Measurements from ENCODE around the gene PLEKHH1. TPM values are rescaled to one million over a fixed set of nuclear protein-coding genes. Genes with fewer than 3 reads are reported as not detected.

Gene PLEKHH1
- total RNA-seq, 2 donors from 2014 or later: 1.0 to 1.2 TPM

GRCh38 chr14:67549734-67550133, 16.6 kb downstream of the PLEKHH1 start:
- ATAC-seq (replicated peaks in 1 of 2) (no peak), DNase-seq (no peak)
- no peaks in the 10 kb centered on the region for H3K9me3 Mint-ChIP-seq
- H3K27ac Mint-ChIP-seq: no peak overlapping the region
- H3K27me3 Mint-ChIP-seq (ENCODE audit: low read depth): no peaks in the 10 kb centered on the region
- H3K36me3 Mint-ChIP-seq (ENCODE audit: insufficient read depth in 2 of 2): peaks cover 0 to under 1% of the 10 kb centered on the region in 2 donors
- no peak overlapping the region for H3K4me3 Mint-ChIP-seq
- no peaks in the 10 kb centered on the region for H3K4me1 Mint-ChIP-seq (ENCODE audit: low read depth)

- Mint-ChIP-seq H3K4me1 (ENCODE audit: low read depth) (no peaks in the 10 kb centered on the region), H3K27ac (no peak overlapping the region), H3K4me3 (no peak overlapping the region), H3K27me3 (ENCODE audit: low read depth) (no peaks in the 10 kb centered on the region), H3K9me3 (no peaks in the 10 kb centered on the region), H3K36me3 (ENCODE audit: insufficient read depth in 2 of 2) (no peaks in the 10 kb centered on the region)
- DNase-seq (no peak), ATAC-seq (replicated peaks in 1 of 2) (no peak)
These were observed 18.0 kb downstream of the PLEKHH1 start for GRCh38 chr14:67551123-67551522.

GRCh38 chr14:67551940-67552339, 18.9 kb downstream of the PLEKHH1 start:
- H3K27ac Mint-ChIP-seq: no peak overlapping the region
- no peak overlapping the region for H3K4me3 Mint-ChIP-seq

GRCh38 chr14:67553547-67553946, 20.5 kb downstream of the PLEKHH1 start:
- H3K4me1 Mint-ChIP-seq (ENCODE audit: low read depth): no peaks in the 10 kb centered on the region
- H3K27ac Mint-ChIP-seq: no peak overlapping the region
- no peak overlapping the region for H3K4me3 Mint-ChIP-seq
- ATAC-seq (replicated peaks in 1 of 2) (no peak), DNase-seq (no peak)
- no peaks in the 10 kb centered on the region for H3K9me3 Mint-ChIP-seq
- H3K27me3 Mint-ChIP-seq (ENCODE audit: low read depth): no peaks in the 10 kb centered on the region
- H3K36me3 Mint-ChIP-seq (ENCODE audit: insufficient read depth in 2 of 2): no peaks in the 10 kb centered on the region

More at GRCh38 chr14:67551940-67552339, 18.9 kb downstream of the PLEKHH1 start:
- H3K9me3 Mint-ChIP-seq: no peaks in the 10 kb centered on the region
- no peaks in the 10 kb centered on the region for H3K4me1 Mint-ChIP-seq (ENCODE audit: low read depth)
- no peak for DNase-seq
- no peak for ATAC-seq (replicated peaks in 1 of 2)
- no peaks in the 10 kb centered on the region for H3K36me3 Mint-ChIP-seq (ENCODE audit: insufficient read depth in 2 of 2)
- no peaks in the 10 kb centered on the region for H3K27me3 Mint-ChIP-seq (ENCODE audit: low read depth)

GRCh38 chr14:67554341-67554740, 21.3 kb downstream of the PLEKHH1 start:
- Mint-ChIP-seq H3K4me1 (ENCODE audit: low read depth) (no peaks in the 10 kb centered on the region), H3K9me3 (no peaks in the 10 kb centered on the region), H3K36me3 (ENCODE audit: insufficient read depth in 2 of 2) (no peaks in the 10 kb centered on the region), H3K27ac (no peak overlapping the region), H3K4me3 (no peak overlapping the region), H3K27me3 (ENCODE audit: low read depth) (no peaks in the 10 kb centered on the region)
- DNase-seq: no peak
- ATAC-seq (replicated peaks in 1 of 2): no peak

GRCh38 chr14:67555518-67556090, 22.5 kb downstream of the PLEKHH1 start:
- H3K4me1 Mint-ChIP-seq (ENCODE audit: low read depth): no peaks in the 10 kb centered on the region
- no peak overlapping the region for H3K4me3 Mint-ChIP-seq
- no peak overlapping the region for H3K27ac Mint-ChIP-seq
- no peaks in the 10 kb centered on the region for H3K9me3 Mint-ChIP-seq
- no peaks in the 10 kb centered on the region for H3K27me3 Mint-ChIP-seq (ENCODE audit: low read depth)
- DNase-seq (no peak), ATAC-seq (replicated peaks in 1 of 2) (no peak)
- H3K36me3 Mint-ChIP-seq (ENCODE audit: insufficient read depth in 2 of 2): no peaks in the 10 kb centered on the region

GRCh38 chr14:67556671-67557070, 23.6 kb downstream of the PLEKHH1 start:
- ATAC-seq (replicated peaks in 1 of 2): no peak
- no peaks in the 10 kb centered on the region for H3K27me3 Mint-ChIP-seq (ENCODE audit: low read depth)
- H3K4me1 Mint-ChIP-seq (ENCODE audit: low read depth): no peaks in the 10 kb centered on the region
- no peak for DNase-seq
- H3K9me3 Mint-ChIP-seq: no peaks in the 10 kb centered on the region
- H3K36me3 Mint-ChIP-seq (ENCODE audit: insufficient read depth in 2 of 2): no peaks in the 10 kb centered on the region
- no peak overlapping the region for H3K27ac Mint-ChIP-seq
- no peak overlapping the region for H3K4me3 Mint-ChIP-seq

GRCh38 chr14:67557118-67557517, 24.0 kb downstream of the PLEKHH1 start:
- Mint-ChIP-seq H3K4me3 (no peak overlapping the region), H3K27ac (no peak overlapping the region), H3K36me3 (ENCODE audit: insufficient read depth in 2 of 2) (no peaks in the 10 kb centered on the region), H3K4me1 (ENCODE audit: low read depth) (no peaks in the 10 kb centered on the region), H3K27me3 (ENCODE audit: low read depth) (no peaks in the 10 kb centered on the region), H3K9me3 (no peaks in the 10 kb centered on the region)
- ATAC-seq (replicated peaks in 1 of 2): no peak
- DNase-seq: no peak

GRCh38 chr14:67557656-67558055, 24.6 kb downstream of the PLEKHH1 start:
- H3K9me3 Mint-ChIP-seq: no peaks in the 10 kb centered on the region
- ATAC-seq (replicated peaks in 1 of 2): no peak
- H3K27ac Mint-ChIP-seq: no peak overlapping the region
- H3K36me3 Mint-ChIP-seq (ENCODE audit: insufficient read depth in 2 of 2): no peaks in the 10 kb centered on the region
- H3K27me3 Mint-ChIP-seq (ENCODE audit: low read depth): no peaks in the 10 kb centered on the region
- DNase-seq: no peak
- no peak overlapping the region for H3K4me3 Mint-ChIP-seq
- H3K4me1 Mint-ChIP-seq (ENCODE audit: low read depth): no peaks in the 10 kb centered on the region

- no peaks in the 10 kb centered on the region for H3K9me3 Mint-ChIP-seq
- H3K4me1 Mint-ChIP-seq (ENCODE audit: low read depth): no peaks in the 10 kb centered on the region
- H3K4me3 Mint-ChIP-seq: no peak overlapping the region
- no peaks in the 10 kb centered on the region for H3K27me3 Mint-ChIP-seq (ENCODE audit: low read depth)
- no peak overlapping the region for H3K27ac Mint-ChIP-seq
- ATAC-seq (replicated peaks in 1 of 2): no peak
- H3K36me3 Mint-ChIP-seq (ENCODE audit: insufficient read depth in 2 of 2): no peaks in the 10 kb centered on the region
- DNase-seq: no peak
These were observed 26.5 kb downstream of the PLEKHH1 start for GRCh38 chr14:67559639-67560038.

- Mint-ChIP-seq H3K36me3 (ENCODE audit: insufficient read depth in 2 of 2) (no peaks in the 10 kb centered on the region), H3K9me3 (no peaks in the 10 kb centered on the region), H3K4me3 (no peak overlapping the region), H3K27ac (no peak overlapping the region), H3K4me1 (ENCODE audit: low read depth) (no peaks in the 10 kb centered on the region), H3K27me3 (ENCODE audit: low read depth) (no peaks in the 10 kb centered on the region)
- DNase-seq (no peak), ATAC-seq (replicated peaks in 1 of 2) (no peak)
These were observed 29.1 kb downstream of the PLEKHH1 start for GRCh38 chr14:67562025-67562775.

- Mint-ChIP-seq H3K4me1 (ENCODE audit: low read depth) (no peaks in the 10 kb centered on the region), H3K4me3 (no peak overlapping the region), H3K27ac (no peak overlapping the region), H3K36me3 (ENCODE audit: insufficient read depth in 2 of 2) (no peaks in the 10 kb centered on the region), H3K9me3 (no peaks in the 10 kb centered on the region), H3K27me3 (ENCODE audit: low read depth) (no peaks in the 10 kb centered on the region)
- DNase-seq (no peak), ATAC-seq (replicated peaks in 1 of 2) (no peak)
These were observed 29.7 kb downstream of the PLEKHH1 start for GRCh38 chr14:67562776-67563150.

GRCh38 chr14:67564236-67564635, 31.1 kb downstream of the PLEKHH1 start:
- Mint-ChIP-seq H3K9me3 (no peaks in the 10 kb centered on the region), H3K36me3 (ENCODE audit: insufficient read depth in 2 of 2) (no peaks in the 10 kb centered on the region), H3K4me1 (ENCODE audit: low read depth) (no peaks in the 10 kb centered on the region), H3K27me3 (ENCODE audit: low read depth) (no peaks in the 10 kb centered on the region), H3K4me3 (no peak overlapping the region), H3K27ac (no peak overlapping the region)
- DNase-seq (no peak), ATAC-seq (replicated peaks in 1 of 2) (no peak)

GRCh38 chr14:67566908-67567307, 33.8 kb downstream of the PLEKHH1 start:
- no peaks in the 10 kb centered on the region for H3K27me3 Mint-ChIP-seq (ENCODE audit: low read depth)
- no peaks in the 10 kb centered on the region for H3K36me3 Mint-ChIP-seq (ENCODE audit: insufficient read depth in 2 of 2)
- H3K4me1 Mint-ChIP-seq (ENCODE audit: low read depth): peaks cover 5% of the 10 kb centered on the region
- no peak overlapping the region for H3K27ac Mint-ChIP-seq
- no peaks in the 10 kb centered on the region for H3K9me3 Mint-ChIP-seq
- no peak for DNase-seq
- no peak overlapping the region for H3K4me3 Mint-ChIP-seq
- no peak for ATAC-seq (replicated peaks in 1 of 2)
